B cell (primary cell): Measurements from ENCODE around the gene CAMTA2. TPM values are rescaled to one million over a fixed set of nuclear protein-coding genes. Genes with fewer than 3 reads are reported as not detected.

Experiments used
- ATAC-seq: fragments of 200-7000 bp; cut with Tn5 transposase; one replicate; pipeline ENCODE4 v1.10.0; 2021; ENCODE audit warnings: low read depth, mild to moderate bottlenecking, moderate number of reproducible peaks, moderate library complexity
- CTCF ChIA-PET: fragments of 350-600 bp; sonication (Branson Sonifier 250); formaldehyde crosslinking; loops from one replicate; lab custom pipeline; 2021; ENCODE audit warnings: antibody characterized with exemption, inconsistent platforms; lab: Charles Lee
- POLR2A ChIA-PET: fragments of 350-600 bp; sonication (Branson Sonifier 250); formaldehyde crosslinking; loops from one replicate; lab custom pipeline; 2021; ENCODE audit warnings: antibody characterized with exemption; lab: Charles Lee
- DNase-seq: peaks from one replicate; pipeline ENCODE4 v3.0.0; 2013
- H2AFZ ChIP-seq: 2 replicates; pipeline ENCODE4 v1.6.1; 2012; ENCODE audit warnings: mild to moderate bottlenecking, low read depth, low read length; ENCODE audit not compliant: insufficient read depth, poor library complexity, severe bottlenecking
- H3K27ac ChIP-seq, 2 donors: 1 replicate in 1 of 2; 2 replicates in 1 of 2; pipeline ENCODE4 v1.5.1; 2012 to 2013; ENCODE audit warnings: low read length in 2 of 2, mild to moderate bottlenecking in 2 of 2, moderate library complexity in 1 of 2
- H3K27me3 ChIP-seq, 4 experiments: fragments of 200-600 bp in 1 of 4; sonication (generic) in 1 of 4; replicated peaks in 1 of 4; 1 replicate in 2 of 4; 2 replicates in 2 of 4; pipeline versions ENCODE4 v1.6.1 to v1.7.0; 2013 to 2016; ENCODE audit warnings: low read length in 3 of 4, mild to moderate bottlenecking in 2 of 4, mixed read lengths in 1 of 4, moderate library complexity in 1 of 4; ENCODE audit not compliant: insufficient read depth in 4 of 4, control insufficient read depth in 3 of 4; ENCODE audit errors: control extremely low read depth in 1 of 4
- H3K36me3 ChIP-seq, 2 experiments: replicated peaks in 1 of 2; 1 replicate in 1 of 2; 2 replicates in 1 of 2; pipeline versions ENCODE4 v1.6.1 to v1.7.1; 2013; ENCODE audit warnings: low read length in 1 of 2; ENCODE audit not compliant: insufficient read depth in 2 of 2, control insufficient read depth in 1 of 2; ENCODE audit errors: control extremely low read depth in 1 of 2, extremely low read depth in 1 of 2
- H3K4me1 ChIP-seq, 2 donors: fragments of 200-600 bp in 1 of 2; sonication (generic) in 1 of 2; 1 replicate in 1 of 2; 2 replicates in 1 of 2; pipeline versions ENCODE4 v1.5.1 to v1.6.1; 2013 to 2017; ENCODE audit warnings: low read length in 2 of 2; ENCODE audit not compliant: control insufficient read depth in 2 of 2, insufficient read depth in 2 of 2
- H3K4me2 ChIP-seq: replicated peaks from 2 replicates; pipeline ENCODE3; 2012; ENCODE audit warnings: mild to moderate bottlenecking, low read depth, low read length; ENCODE audit not compliant: poor library complexity, severe bottlenecking
- H3K4me3 ChIP-seq, 5 experiments: fragments of 200-600 bp in 1 of 5; sonication (generic) in 1 of 5; 1 replicate in 3 of 5; 2 replicates in 2 of 5; pipeline versions ENCODE4 v1.5.1 to v1.7.0; 2011 to 2016; ENCODE audit warnings: low read length in 4 of 5, mild to moderate bottlenecking in 4 of 5, low read depth in 2 of 5, control low read depth in 1 of 5, moderate library complexity in 1 of 5; ENCODE audit not compliant: insufficient read depth in 1 of 5; ENCODE audit errors: control extremely low read depth in 1 of 5, extremely low read depth in 1 of 5
- H3K79me2 ChIP-seq: fragments of 200-600 bp; sonication (generic); one replicate; pipeline ENCODE4 v1.6.0; 2016; ENCODE audit warnings: low read length; ENCODE audit not compliant: control insufficient read depth, insufficient read depth
- H3K9ac ChIP-seq: fragments of 200-600 bp; sonication (generic); 2 replicates; pipeline ENCODE4 v1.6.1; 2017; ENCODE audit warnings: mild to moderate bottlenecking, low read length, moderate library complexity
- H3K9me3 ChIP-seq, 3 donors: one replicate each; pipeline versions ENCODE4 v1.6.1 to v1.7.1; 2013; ENCODE audit warnings: low read length in 2 of 3; ENCODE audit not compliant: control insufficient read depth in 2 of 3, insufficient read depth in 1 of 3; ENCODE audit errors: control extremely low read depth in 1 of 3
- H4K20me1 ChIP-seq: 2 replicates; pipeline ENCODE4 v1.6.0; 2012; ENCODE audit warnings: mild to moderate bottlenecking, low read length; ENCODE audit not compliant: insufficient read depth, control insufficient read depth, poor library complexity, severe bottlenecking
- H3K27ac Mint-ChIP-seq: one replicate; pipeline ENCODE4 v1.8.0; 2021; ENCODE audit warnings: mixed read lengths
- H3K27me3 Mint-ChIP-seq: one replicate; pipeline ENCODE4 v1.8.0; 2021; ENCODE audit warnings: mixed read lengths
- H3K4me1 Mint-ChIP-seq: one replicate; pipeline ENCODE4 v1.8.0; 2021; ENCODE audit warnings: mixed read lengths
- H3K4me3 Mint-ChIP-seq: one replicate; pipeline ENCODE4 v1.8.0; 2021; ENCODE audit warnings: mixed read lengths
- H3K9me3 Mint-ChIP-seq: one replicate; pipeline ENCODE4 v1.8.0; 2022; ENCODE audit warnings: mixed read lengths; ENCODE audit not compliant: insufficient read depth
- EZH2 ChIP-seq: IDR thresholded peaks from 2 replicates; pipeline ENCODE4 v1.6.1; 2012; ENCODE audit warnings: borderline replicate concordance, low read depth, mild to moderate bottlenecking, moderate library complexity, low read length; ENCODE audit not compliant: insufficient read depth, poor library complexity, severe bottlenecking
- WGBS: methylation state at CpG from one replicate; pipeline ENCODE4 v1.1.5; 2013; ENCODE audit warnings: missing lambda C conversion rate; ENCODE audit not compliant: insufficient coverage; 5-methylcytosine and 5-hydroxymethylcytosine counted together
- intact Hi-C: fragments of 100-400 bp; cut with micrococcal nuclease; formaldehyde crosslinking; loops from one replicate; pipeline ENCODE4 v1.10.0; 2022
- polyA plus RNA-seq: library from polyadenylated mRNA; depleted of rRNA; stranded (reverse); fragments of >200 nt; gene quantifications from 2 replicates; pipeline ENCODE4 v1.2.3, GENCODE V29; 2012
- total RNA-seq, 2 donors: library from RNA; stranded (reverse); fragments of 120-200 nt in 1 of 2; gene quantifications; 1 replicate in 1 of 2; 2 replicates in 1 of 2; pipeline versions ENCODE4 v1.2.3 to v1.2.4, GENCODE V29; 2013 to 2022
- TF ChIP-seq, protein P1 (sequence below): fragments of 200-600 bp; IDR thresholded peaks from one replicate; pipeline ENCODE4 v1.8.0; 2022; ENCODE audit warnings: antibody characterized with exemption, mild to moderate bottlenecking

Gene CAMTA2
- total and polyA plus RNA-seq, 2 donors (not counting 1 experiment from before 2014, with no cell fraction given) = 48.3 to 57.9 TPM

DNA sequence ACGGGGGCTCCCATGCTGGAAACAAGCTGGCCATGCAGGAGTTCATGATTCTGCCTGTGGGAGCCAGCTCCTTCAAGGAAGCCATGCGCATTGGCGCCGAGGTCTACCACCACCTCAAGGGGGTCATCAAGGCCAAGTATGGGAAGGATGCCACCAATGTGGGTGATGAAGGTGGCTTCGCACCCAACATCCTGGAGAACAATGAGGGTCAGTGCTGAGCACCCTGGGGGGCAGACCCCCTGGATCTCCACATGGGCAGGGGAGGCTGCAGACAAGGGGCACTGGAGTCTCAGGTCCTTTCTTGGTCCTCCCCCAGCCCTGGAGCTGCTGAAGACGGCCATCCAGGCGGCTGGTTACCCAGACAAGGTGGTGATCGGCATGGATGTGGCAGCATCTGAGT, 32.4 kb downstream of the CAMTA2 start:
- peaks cover 0 to 12% of the 10 kb centered on the region in 2 experiments for H3K36me3 ChIP-seq
- no peaks in the 10 kb centered on the region for H3K9me3 ChIP-seq
- no peak overlapping the region for H3K4me3 ChIP-seq
- no peaks in the 10 kb centered on the region for H3K27me3 Mint-ChIP-seq
- ChIA-PET CTCF (interaction anchor here (0.5 to 2.1 kb wide), 4 partner anchors 9 to 50 kb away, joined by 3 to 8 read pairs (median 4); partner anchors contain the start of genes RNF167 and SLC25A11), POLR2A (interaction anchor here (0.7 kb wide), 2 partner anchors 134 to 1392 kb away, joined by 3 to 5 read pairs; no protein-coding TSS in a partner anchor)
- intact Hi-C loops = no loop called here
- H3K9ac ChIP-seq = no peak overlapping the region
- H2AFZ ChIP-seq = no peak overlapping the region
- WGBS = 98% methylated on average over 8 of the region's 8 CpGs
- DNase-seq (no peak), ATAC-seq (no peak)
- no peaks in the 10 kb centered on the region for H3K9me3 Mint-ChIP-seq
- no peak overlapping the region for H3K27ac Mint-ChIP-seq
- no peaks in the 10 kb centered on the region for H4K20me1 ChIP-seq
- TF ChIP-seq, protein P1, sequence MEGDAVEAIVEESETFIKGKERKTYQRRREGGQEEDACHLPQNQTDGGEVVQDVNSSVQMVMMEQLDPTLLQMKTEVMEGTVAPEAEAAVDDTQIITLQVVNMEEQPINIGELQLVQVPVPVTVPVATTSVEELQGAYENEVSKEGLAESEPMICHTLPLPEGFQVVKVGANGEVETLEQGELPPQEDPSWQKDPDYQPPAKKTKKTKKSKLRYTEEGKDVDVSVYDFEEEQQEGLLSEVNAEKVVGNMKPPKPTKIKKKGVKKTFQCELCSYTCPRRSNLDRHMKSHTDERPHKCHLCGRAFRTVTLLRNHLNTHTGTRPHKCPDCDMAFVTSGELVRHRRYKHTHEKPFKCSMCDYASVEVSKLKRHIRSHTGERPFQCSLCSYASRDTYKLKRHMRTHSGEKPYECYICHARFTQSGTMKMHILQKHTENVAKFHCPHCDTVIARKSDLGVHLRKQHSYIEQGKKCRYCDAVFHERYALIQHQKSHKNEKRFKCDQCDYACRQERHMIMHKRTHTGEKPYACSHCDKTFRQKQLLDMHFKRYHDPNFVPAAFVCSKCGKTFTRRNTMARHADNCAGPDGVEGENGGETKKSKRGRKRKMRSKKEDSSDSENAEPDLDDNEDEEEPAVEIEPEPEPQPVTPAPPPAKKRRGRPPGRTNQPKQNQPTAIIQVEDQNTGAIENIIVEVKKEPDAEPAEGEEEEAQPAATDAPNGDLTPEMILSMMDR = no peak
- no peak for TF ChIP-seq EZH2
- H3K4me1 Mint-ChIP-seq = peaks cover 12% of the 10 kb centered on the region
- peaks cover 7 to 11% of the 10 kb centered on the region in 2 donors for H3K4me1 ChIP-seq
- no peak overlapping the region for H3K4me2 ChIP-seq
- H3K4me3 Mint-ChIP-seq = no peak overlapping the region
- peaks cover 7% of the 10 kb centered on the region for H3K79me2 ChIP-seq
- no peak overlapping the region for H3K27ac ChIP-seq
- H3K27me3 ChIP-seq = no peaks in the 10 kb centered on the region

DNA sequence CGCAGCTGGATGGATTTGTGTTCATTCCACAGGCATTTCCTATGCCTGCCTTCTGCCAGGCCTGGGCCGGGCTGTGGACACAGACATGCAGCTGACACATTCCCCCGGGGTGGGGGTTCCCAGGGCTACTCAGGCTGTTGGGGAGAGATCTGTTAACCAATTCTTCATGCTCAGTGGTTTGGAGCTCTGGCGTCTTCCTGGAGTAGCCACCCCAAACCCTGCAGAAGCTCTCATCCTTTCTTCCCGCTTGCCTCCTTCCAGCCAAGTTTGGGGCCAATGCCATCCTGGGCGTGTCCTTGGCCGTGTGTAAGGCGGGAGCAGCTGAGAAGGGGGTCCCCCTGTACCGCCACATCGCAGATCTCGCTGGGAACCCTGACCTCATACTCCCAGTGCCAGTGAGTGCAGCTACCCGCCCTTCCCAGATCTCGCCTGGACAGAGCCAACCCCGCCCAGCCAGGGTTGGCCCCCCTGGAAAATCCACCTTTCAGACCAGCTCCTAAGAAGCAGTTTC, 34.0 kb downstream of the CAMTA2 start:
- no peak overlapping the region for H3K27ac Mint-ChIP-seq
- no peak for DNase-seq
- no peaks in the 10 kb centered on the region for H3K9me3 Mint-ChIP-seq
- Histone ChIP-seq H3K9ac (no peak overlapping the region), H3K36me3 (no peaks in the 10 kb centered on the region), H3K4me3 (no peak overlapping the region), H3K27ac (no peak overlapping the region), H3K79me2 (peaks cover 7% of the 10 kb centered on the region), H4K20me1 (no peaks in the 10 kb centered on the region), H3K9me3 (no peaks in the 10 kb centered on the region), H3K4me2 (no peak overlapping the region), H2AFZ (no peak overlapping the region), H3K27me3 (no peaks in the 10 kb centered on the region), H3K4me1 (peaks cover 8 to 13% of the 10 kb centered on the region in 2 donors)
- POLR2A ChIA-PET = no interaction called here
- intact Hi-C loops = no loop called here
- 97% methylated on average over 14 of the region's 14 CpGs for WGBS
- TF ChIP-seq EZH2 = no peak
- TF ChIP-seq, protein P1 = no peak
- ATAC-seq = no peak
- CTCF ChIA-PET = interaction anchor here (1.0 to 1.5 kb wide), 5 partner anchors 10 to 386 kb away, joined by 3 to 5 read pairs (median 4); partner anchors contain the start of gene SPAG7
- peaks cover 12% of the 10 kb centered on the region for H3K4me1 Mint-ChIP-seq
- H3K4me3 Mint-ChIP-seq = no peak overlapping the region
- H3K27me3 Mint-ChIP-seq = no peaks in the 10 kb centered on the region
